Activated CD8-positive, alpha-beta memory T cell treated with anti-CD3 and anti-CD28 coated beads, Interleukin-2, amount 50 U/mL, for 1 hour (primary cell): ENCODE data around the gene CR1L.
"Not testable (repeated sequence)": the region's sequence is repeated elsewhere in the genome, so short reads cannot be mapped to it uniquely, and the experiment has no call there.

ENCODE experiments used
- DNase-seq: peaks from one replicate; pipeline ENCODE4 v3.0.0-alpha.2; 2020; ENCODE audit errors: extremely low read depth

The CR1L gene

GRCh38 chr1:207646171-207646570, 1.2 kb downstream of the CR1L start:
- DNase-seq, result no peak

GRCh38 chr1:207646944-207647579, 2.1 kb downstream of the CR1L start:
- no peak for DNase-seq

GRCh38 chr1:207647671-207648333, 2.9 kb downstream of the CR1L start:
- DNase-seq, result no peak

- DNase-seq, result no peak
Measured at GRCh38 chr1:207648334-207649209, 3.6 kb downstream of the CR1L start.

- no peak for DNase-seq
Measured at GRCh38 chr1:207649210-207649753, 4.3 kb downstream of the CR1L start.

GRCh38 chr1:207649865-207650580, 5.1 kb downstream of the CR1L start:
- DNase-seq, result no peak

- DNase-seq, result no peak
Measured at GRCh38 chr1:207651583-207651982, 6.7 kb downstream of the CR1L start.

GRCh38 chr1:207654320-207654719, 9.4 kb downstream of the CR1L start:
- no peak for DNase-seq

- DNase-seq, result no peak
Measured at GRCh38 chr1:207658408-207658807, 13.5 kb downstream of the CR1L start.

GRCh38 chr1:207658904-207659485, 14.1 kb downstream of the CR1L start:
- no peak for DNase-seq

GRCh38 chr1:207659545-207660153, 14.7 kb downstream of the CR1L start:
- DNase-seq, result no peak

GRCh38 chr1:207661420-207661819, 16.5 kb downstream of the CR1L start:
- DNase-seq, result not testable (repeated sequence)

GRCh38 chr1:207666342-207666741, 21.4 kb downstream of the CR1L start:
- DNase-seq, result no peak

- DNase-seq, result no peak
Measured at GRCh38 chr1:207669528-207670009, 24.6 kb downstream of the CR1L start.

GRCh38 chr1:207670192-207670591, 25.3 kb downstream of the CR1L start:
- DNase-seq, result no peak

- no peak for DNase-seq
Measured at GRCh38 chr1:207670997-207671396, 26.1 kb downstream of the CR1L start.

GRCh38 chr1:207672522-207673130, 27.7 kb downstream of the CR1L start:
- no peak for DNase-seq

GRCh38 chr1:207673399-207673798, 28.5 kb downstream of the CR1L start:
- no peak for DNase-seq

- DNase-seq, result no peak
Measured at GRCh38 chr1:207676153-207676552, 31.2 kb downstream of the CR1L start.
